GM12891 (cell line): ENCODE data around the gene SBK2.

Experiments
- POLR2A ChIP-seq: IDR thresholded peaks from 2 replicates; pipeline ENCODE4 v1.6.1; 2011; ENCODE audit warnings: low read depth, low read length, control low read depth
- POLR2AphosphoS5 ChIP-seq: IDR thresholded peaks from 2 replicates; pipeline ENCODE4 v1.6.1; 2011; ENCODE audit warnings: low read depth, low read length, control low read depth
- SPI1 ChIP-seq: IDR thresholded peaks from 2 replicates; pipeline ENCODE4 v1.6.1; 2011; ENCODE audit warnings: low read depth, low read length, control low read depth

GRCh38 chr19:55481794-55482155 lies 55.2 kb downstream of the SBK2 start:
- TF ChIP-seq POLR2AphosphoS5 (no peak), SPI1 (no peak), POLR2A (no peak)
